Eye (tissue), 1 donor: ENCODE measurements around the gene GPR173.
A peak's percentile ranks its signal among the peaks of the same experiment; 100 is the strongest.

Source experiments
- DNase-seq: peaks from one replicate; pipeline ENCODE4 v3.0.0-alpha.2; 2015

Gene GPR173, protein sequence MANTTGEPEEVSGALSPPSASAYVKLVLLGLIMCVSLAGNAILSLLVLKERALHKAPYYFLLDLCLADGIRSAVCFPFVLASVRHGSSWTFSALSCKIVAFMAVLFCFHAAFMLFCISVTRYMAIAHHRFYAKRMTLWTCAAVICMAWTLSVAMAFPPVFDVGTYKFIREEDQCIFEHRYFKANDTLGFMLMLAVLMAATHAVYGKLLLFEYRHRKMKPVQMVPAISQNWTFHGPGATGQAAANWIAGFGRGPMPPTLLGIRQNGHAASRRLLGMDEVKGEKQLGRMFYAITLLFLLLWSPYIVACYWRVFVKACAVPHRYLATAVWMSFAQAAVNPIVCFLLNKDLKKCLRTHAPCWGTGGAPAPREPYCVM

DNA sequence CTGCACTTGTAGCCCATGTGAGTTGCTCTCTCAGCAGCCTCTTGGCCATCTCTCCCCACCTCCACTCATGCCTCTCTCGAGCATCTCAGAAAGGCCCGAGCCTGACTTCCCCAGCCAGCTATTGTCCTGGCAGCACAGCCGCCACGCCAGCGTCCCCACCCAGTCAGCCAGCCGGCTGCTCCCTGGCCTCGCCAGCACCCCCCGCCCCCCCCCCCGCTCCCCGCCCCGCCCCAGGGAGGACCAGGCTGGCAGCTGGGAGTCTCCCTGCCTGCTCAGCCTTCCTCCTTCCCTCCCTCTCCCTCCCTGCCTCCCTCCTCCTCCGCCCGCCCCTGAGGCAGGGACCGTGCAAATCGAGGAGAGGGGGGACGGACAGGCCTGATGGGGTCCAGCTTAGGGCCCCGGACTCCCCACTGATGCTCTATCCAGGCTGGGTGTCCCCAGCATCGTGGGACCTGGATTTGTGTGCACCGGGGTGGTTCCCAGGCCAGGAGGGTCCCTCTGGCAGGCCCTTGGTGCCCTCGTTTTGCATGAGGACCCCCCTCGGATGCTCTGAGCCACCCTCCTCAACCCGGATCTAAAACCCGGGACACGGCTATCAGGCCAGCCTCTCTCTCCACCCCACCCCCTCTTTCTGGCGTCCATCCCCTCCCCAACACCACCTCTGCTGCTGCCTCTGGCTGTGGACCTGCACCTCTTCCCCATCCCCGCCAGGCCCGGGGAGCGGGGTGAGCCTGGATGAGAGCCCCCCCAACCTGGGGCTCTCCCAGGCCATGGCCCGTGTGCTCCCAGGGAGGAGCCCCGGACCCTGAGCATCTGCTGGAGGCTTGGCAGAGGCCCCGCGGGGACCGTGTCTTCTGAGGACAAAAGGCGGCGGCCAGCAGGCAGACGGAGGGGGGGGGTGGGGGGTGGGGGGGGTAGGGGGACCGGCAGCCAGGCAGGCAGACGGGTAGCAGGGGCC is at the start of gene GPR173:
Gene GPR173 (plus strand): TSS at position 621 of the 958 bp plus-strand sequence. CDS start 27,833 bp downstream, outside the sequence.
- DNase-seq, result peak; percentile 90

DNA sequence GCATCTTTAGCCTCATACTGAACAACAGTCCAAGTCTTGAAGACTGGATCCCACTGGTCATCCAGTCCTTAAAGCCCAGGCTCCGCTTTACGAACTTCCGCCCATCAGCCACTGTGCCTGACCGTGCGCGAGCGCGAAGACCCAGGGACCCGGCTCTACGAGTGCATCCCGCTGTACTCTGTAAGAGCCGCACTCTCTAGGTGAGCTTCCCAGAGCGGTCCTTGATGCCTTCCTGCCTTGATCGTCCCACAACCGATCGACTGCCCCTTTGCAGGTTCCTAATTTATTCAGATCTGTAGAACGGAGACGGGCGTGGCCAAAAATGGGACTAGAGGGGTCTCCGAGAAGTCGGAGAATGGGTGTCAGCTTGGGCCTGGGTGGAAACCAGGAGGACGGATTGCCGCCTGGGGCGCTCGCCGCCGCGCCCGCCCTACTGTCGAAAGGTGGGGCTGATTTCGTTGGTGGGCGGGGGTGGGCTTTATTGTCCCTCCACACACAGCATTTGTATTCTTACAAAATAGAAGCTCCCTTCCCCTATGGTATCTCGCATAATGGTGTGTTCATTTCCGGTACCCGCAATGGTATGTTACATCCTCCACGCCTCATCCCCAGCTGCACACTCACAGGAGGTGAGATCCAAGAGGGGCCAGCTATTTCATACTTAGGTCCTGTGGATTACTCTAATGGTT is 48.0 kb upstream of the GPR173 start:
- DNase-seq, result peak; percentile 24

DNA sequence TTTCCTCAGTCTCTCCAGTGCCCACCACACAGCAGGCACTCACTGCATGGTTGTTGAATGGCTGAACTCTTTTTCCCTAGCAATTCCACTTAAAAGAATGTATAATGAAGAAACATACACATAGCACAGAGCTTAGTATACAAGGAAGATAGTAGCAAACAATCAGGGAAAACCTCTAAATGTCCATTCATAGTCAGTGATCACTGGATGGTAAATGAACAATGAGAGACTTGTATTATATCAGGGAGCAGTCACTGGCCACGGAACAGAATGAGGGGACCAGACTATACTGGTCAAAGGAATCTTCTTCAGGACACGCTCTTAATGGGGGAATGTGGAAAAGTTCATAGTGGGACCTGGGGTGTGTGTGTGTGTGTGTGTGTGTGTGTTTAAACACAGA is 46.6 kb upstream of the GPR173 start:
- DNase-seq, result no peak

DNA sequence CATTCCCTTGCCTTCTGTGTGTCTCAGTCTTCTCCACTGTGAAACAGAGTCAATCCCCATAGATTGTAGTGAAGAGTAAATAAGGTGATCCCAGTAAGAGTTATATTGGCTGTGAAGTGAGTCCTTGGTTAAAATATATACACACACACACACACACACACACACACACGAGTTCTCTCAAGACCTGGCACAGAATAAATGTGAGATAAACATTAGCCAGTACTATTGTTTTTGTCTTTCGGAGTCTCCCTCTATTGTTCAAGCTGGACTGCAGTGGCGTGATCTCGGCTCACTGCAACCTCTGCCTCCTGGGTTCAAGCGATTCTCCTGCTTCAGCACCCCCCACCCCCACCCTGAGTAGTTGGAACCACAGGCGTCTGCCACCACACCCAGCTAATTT is 45.5 kb upstream of the GPR173 start:
- no peak for DNase-seq

DNA sequence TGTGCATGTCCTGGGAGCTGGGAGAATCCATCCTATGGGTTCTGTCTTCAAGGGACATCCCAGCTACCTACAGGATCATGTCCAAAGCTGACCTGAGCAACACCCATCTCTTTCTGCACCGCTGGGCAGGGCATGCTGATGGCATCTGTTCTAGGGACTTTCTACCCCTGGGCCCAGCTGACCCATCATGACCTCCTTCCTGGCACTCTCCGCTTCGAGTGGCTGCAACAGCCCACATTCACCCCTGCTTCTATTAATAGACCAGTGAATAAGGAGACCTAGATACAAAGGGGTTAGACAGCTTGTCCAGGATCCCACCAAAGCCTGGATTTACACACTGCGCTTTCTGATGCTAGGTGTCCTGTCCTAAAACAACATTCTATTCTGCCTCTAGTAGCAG is 44.6 kb upstream of the GPR173 start:
- DNase-seq, result peak; percentile 24

DNA sequence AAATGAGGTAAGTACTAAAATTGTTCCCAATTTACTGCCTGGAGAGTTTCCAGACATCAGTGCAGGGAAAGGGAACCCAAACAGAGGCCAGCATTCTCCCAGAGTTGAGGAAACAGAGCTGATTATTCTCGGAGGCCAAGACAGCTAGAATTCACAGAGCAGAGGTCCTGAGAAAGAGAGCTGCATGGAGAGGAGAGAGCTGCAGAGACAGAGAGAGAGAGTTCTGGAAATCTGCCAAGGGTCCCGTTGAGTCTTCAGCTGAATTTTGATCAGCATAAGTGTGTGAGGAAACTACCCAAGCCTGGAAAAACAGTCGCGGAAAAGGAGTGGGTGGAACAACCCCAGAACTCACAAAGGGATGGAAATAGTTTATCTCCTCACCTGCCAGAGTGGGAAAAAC is 43.8 kb upstream of the GPR173 start:
- peak; percentile 24 for DNase-seq

DNA sequence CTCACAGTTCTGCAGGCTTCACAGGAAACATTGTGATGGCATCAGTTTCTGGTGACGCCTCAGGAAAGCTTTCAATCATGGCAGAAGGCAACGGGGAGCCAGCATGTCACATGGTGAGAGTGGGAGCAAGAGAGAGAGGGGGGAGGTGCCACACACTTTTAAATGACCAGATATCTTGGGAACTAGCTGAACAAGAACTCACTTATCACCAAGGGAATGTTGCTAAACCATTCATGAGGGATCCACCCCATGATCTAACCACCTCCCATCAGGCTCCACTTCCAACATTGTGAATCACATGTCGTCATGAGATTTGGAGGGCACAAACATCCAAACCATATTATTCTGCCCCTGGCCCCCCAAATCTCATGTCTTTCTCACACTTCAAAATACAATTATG is 43.3 kb upstream of the GPR173 start:
- DNase-seq, result no peak

DNA sequence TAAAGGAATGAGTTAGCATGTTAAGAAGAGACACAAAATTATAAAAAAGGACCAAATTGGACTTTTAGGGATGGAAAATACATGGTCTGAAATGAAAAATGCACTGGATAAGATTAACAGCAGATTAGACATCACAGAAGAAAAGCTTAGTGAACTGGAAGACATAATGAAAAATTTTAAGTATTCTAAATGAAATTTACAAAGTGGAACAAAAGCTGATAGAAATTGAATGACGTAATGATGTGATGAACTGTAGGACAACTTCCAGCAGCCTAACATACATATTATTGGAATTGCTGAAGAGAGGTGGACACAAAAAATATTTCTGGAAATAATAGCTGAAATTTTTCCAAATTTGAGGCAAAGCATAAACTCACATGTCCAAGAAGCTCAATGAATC is 39.6 kb upstream of the GPR173 start:
- DNase-seq, result no peak

DNA sequence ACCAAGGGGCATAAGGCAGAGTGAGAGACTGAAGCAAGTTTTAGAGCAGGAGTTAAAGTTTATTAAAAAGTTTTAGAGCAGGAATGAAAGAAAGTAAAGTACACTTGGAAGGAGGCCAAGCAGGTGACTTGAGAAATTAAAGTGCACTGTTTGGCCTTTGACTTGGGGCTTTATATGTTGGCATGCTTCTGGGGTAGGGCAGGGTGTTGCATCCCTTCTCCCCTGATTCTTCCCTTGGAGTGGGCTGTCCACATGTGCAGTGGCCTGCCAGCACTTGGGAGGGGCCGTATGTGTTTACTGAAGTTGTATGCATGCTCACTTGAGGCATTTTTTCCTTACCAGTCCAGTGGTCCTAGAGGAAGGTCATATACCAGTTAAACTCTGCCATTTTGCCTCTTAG is 35.3 kb upstream of the GPR173 start:
- no peak for DNase-seq

DNA sequence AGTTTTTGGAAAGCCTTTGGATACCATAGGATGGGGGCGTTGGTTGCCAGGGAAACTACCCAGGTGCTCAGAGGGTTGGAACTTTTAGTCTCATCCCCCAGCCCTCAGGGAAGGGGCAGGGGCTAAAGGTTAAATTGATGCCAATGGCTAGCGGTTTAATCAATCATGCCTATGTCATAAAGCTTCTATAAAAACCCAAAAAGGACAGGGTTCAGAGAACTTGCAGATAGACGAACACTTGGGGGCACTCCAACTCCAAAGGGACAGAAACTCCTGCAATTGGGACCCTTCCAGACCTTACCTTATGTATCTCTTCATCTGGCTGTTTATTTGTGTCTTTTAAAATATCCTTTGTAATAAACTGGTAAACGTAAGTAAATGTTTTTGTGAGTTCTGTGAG is 30.0 kb upstream of the GPR173 start:
- DNase-seq, result no peak

DNA sequence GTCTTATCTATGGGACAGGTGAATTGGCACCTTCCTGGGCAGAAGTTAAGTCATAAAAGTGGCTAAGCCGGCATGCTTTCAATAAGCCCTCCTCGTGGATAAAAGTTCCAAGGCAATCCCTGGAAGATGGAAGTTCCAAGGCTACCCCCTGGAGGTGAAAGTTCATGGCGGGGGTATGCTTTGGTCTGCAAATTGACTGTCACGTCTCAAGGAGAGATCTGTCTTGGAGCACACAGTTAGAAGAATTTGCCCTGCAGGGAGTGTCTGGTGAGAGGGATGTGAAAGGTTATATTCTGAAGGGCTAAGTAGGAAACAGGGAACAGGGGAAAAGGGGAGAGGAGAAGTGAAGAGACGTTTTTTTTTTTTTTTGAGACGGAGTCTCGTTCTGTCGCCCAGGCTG is 26.2 kb upstream of the GPR173 start:
- no peak for DNase-seq

DNA sequence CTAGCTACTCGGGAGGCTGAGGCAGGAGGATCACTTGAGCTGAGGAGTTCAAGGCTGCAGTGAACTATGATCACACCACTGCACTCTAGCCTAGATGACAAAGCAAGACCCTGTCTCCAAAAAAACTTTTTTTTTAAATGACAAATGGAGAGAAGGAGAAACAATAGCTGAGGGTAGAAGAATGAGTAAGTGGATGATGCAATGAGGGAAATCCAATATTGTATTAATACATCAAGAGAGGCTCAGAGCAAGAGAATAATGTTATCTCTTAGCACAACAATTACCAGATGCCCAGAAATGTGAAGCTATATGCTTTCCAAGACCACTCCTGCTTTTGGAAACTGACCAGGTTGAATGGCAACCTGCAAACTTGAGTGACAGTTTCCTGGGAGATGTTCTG is 19.9 kb upstream of the GPR173 start:
- no peak for DNase-seq

DNA sequence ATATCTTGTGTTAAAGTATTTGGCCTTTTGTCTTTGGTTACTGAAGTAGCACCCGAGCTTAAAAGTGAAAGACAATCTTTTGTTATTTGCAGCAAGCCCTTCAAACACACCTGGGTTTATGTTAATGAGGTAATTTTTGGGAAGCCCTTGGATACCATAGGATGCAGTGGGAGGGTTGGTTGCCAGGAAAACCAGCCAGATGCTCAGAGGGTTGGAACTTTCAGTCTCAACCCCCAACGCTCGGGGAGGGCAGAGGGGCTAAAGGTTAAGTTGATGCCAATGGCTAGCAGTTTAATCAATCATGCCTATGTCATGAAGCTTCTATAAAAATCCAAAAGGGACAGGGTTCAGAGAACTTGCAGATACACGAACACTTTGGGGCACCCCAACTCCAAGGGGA is 17.2 kb upstream of the GPR173 start:
- DNase-seq, result no peak

DNA sequence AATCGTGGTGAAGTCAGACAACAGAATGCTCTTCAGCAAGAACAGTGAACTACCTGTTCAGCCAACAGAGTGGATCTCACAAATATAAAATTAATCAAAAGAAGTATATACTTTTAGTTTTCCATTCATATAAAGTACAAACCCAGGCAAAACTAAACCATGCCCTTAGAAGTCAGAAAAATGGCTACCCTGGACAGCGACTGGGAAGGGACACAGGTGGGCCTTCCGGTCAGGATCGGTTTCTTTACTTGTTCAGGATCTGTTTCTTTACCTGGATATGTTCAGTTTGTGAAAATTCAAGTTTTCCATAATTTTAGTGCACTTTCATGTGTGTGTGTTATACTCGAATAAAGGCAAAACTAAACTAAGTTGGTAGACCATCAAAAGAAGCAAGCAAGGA is 12.4 kb upstream of the GPR173 start:
- no peak for DNase-seq

DNA sequence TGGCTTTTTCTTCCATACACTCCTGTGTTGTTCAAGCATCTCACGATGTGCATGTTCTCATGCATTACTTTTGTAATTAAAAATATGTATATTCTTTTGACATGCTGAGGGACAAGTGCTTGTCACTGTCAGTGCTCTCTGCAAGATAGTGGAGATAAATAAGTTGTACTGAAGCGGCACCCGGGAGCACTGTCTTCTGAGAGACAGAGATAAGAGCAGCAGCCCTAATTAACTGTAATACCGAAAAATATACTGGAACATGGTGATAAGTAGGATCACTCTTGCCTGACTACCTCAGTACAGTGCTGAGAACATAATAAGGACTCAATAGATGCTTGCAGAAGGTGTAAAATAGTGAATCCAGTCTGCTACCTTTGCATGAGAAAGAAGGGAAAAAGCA is 9.4 kb upstream of the GPR173 start:
- no peak for DNase-seq

DNA sequence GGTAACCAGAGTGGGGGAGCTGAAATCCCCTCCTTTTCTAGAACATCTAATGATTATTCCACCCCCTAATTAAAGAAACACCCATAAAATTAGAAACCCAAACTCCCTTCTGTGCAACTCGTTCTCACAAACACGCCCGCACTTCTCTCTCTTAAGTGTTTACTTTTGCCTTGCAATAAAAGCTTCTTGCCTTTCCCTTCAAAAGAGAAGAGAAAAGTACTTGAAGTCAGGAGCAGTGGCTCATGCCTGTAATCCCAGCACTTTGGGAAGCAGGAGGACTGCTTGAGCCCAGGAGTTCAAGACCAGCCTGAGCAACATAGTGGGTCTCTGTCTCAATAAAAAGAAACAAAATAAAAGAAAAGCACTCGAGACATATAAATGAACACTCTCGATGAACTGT is 3.6 kb upstream of the GPR173 start:
- DNase-seq, result no peak

DNA sequence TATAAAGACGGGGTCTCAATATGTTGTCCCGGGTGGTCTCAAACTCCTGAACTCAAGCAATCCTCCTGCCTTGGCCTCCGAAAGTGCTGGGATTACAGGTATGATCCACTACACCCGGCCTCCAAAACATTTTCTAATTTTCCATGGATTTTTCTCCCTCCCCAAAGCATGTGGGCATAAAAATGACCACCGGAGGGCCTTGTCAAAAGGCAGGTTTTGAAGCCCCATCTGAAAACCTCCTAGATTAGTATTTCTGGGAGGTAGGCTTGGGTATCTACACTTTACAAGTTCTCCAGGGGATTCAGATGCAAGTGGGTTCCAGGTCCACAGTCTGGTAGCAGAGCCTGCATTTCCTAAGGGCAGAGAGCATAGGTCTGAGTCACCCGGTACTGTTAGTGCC is 1.4 kb upstream of the GPR173 start:
- DNase-seq, result peak; percentile 11

DNA sequence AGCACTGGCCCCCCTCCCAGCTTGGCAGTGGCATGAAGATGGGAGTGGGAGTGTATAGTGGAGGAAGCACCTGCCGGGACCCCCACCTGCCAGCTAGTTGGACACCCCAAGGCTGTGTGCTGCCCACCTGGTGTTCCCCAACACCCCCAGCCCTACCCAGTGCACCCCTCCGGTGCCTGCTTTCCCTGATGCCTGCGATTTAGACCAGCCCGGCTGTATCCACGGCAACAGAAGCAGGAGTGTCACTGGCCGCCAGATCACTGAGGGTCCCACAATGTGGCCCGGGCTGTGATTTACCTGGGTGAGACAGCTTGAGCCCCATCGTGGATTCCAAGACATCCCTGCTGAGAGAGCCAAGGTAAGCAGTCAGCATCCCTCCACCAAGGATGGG is 533 bp downstream of the GPR173 start:
- DNase-seq, result peak; percentile 7

DNA sequence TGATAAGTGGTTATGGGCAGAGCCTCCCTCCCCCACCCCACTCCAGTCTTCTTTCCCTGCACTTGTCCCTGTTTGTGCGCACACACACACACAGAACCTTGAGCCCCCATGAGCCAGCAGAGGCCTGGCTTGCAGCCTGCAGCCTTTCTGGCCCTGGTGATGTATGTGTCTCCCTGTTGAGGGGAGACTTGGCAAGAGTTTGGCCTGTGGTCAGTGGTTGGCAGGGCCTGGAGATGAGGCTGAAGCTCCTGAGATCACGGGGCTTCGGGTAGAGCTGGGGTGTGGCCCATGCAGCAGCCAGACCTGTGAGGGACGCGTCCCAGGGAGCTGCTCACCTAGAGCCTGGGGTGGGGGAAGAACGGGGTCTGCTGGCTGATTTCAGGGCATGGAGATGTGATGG is 2.3 kb downstream of the GPR173 start:
- DNase-seq, result no peak

DNA sequence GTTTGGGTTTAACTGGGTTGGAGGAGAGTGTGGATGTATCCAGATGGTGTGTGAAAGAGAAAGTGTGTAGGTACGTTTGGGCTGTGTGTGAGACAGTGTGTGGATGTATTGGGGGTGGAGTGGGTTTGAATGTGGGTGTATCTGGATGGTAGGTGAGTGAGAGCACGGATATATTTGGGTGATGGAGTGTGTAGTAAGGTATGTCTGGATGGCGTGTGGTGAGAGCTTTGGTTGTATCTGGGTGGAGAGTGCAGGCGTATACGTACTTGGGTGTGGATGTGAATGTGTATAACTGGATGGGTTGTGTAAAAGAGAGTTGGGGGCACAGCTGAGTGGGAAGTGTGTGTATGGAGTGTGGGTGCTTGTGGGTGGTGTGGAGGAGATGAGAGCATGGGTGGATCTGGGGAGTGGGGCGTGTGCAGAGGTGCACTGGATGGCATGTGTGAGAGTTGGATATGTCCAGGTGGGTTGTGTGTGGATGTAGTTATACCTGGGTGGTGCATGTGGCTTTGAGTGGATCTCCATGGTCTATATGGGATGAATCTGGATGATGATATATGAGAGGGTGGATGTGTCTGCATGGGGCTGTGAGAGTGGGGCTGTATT is 6.8 kb downstream of the GPR173 start:
- DNase-seq, result no peak

DNA sequence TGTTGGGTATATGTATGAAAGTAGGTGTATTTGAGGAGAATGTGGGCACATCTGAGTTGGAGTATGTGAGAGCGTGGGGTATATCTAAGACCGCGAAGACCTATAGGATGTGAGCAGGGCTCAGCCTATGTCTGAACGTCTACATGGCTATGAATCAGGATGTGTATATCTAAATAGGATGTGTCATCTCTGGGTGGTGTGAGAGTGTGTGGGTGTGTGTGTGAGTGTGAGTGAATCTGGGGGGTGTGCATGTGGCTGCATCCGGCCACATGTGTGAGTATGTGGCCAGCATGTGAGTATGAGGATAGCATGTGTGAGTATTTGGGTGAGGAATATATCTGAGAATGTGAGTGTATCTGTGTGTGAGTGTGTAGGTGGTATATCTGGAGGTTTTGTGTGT is 7.7 kb downstream of the GPR173 start:
- no peak for DNase-seq

DNA sequence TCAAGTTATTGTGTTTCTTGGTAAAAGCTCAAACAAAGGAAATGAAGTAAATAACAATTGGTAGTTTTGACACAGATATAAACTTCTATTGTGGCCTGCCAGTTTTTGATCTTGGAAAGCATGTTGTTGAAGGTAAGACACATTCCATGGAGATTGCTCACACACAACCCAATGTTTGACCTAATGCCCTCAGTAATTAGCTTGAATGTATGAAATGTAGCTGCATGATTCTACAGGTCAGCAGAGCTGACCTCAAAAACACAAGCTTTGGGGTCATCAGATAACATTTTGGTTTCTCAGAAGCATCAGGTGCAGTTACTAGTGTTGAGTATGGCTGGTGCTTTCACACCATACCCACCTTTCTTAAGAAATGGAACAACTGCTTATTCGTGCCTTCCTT is 16.5 kb downstream of the GPR173 start:
- no peak for DNase-seq

DNA sequence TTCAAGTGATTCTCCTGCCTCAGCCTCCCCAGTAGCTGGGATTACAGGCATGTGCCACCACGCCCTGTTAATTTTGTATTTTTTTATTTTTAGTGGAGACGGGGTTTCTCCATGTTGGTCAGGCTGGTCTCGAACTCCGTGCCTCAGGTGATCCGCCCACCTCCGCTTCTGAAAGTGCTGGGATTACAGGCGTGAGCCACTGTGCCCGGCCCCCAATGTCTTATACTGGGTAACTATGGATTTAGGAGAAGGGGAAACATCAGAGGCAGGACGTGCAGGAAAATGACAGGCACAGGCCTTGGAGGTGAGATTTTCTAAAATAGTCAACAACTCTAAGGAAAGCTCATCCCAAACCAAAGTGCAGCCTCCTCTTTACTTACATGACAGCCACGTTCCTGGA is 22.5 kb downstream of the GPR173 start:
- DNase-seq, result no peak
